HG02840 (cell line): ENCODE measurements around the gene CSF2.
A peak's percentile ranks its signal among the peaks of the same experiment; 100 is the strongest.

ENCODE experiments used
- ATAC-seq: cut with Tn5 transposase; IDR thresholded peaks from one replicate; pipeline ENCODE4 v1.9.1; 2021; ENCODE audit warnings: mild to moderate bottlenecking, moderate library complexity, moderate number of reproducible peaks; ENCODE audit not compliant: unreplicated experiment, low FRiP score

The CSF2 gene

DNA sequence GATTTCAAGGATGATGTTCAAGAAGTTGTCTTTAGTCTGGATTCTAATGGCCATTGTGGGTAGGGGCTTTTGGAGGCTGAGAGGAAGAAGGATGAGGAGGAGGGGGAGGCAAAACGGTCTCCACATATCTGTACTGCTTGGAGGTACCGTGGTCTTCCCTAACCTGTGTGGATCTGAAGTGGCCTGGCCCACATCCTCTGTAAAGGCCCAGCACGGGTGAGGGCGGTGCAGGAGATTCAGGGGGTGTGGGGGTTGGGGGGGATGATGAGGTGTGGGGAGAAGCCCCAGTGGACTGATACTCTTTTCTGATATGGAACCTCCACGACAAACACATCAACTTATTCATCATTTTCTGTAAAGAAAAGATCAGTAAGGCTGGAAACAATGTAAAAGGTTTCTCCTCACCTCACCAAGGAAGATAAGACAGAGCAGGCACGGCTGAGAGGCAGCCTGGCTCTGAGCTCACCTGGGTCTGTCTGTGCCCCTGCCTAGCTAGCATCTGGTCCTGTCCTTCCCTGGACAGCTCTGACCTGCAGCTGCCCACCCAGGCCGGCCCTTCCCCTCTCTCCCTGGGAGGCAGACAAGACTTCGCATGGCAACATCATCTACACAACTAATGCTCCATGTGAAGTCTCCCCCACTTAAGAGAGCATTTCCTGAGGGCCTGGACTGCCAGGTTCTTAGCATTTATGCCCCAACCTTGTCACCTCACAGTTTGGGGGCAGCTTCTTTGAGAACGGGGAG lies 18.7 kb upstream of the CSF2 start:
- ATAC-seq: no peak

DNA sequence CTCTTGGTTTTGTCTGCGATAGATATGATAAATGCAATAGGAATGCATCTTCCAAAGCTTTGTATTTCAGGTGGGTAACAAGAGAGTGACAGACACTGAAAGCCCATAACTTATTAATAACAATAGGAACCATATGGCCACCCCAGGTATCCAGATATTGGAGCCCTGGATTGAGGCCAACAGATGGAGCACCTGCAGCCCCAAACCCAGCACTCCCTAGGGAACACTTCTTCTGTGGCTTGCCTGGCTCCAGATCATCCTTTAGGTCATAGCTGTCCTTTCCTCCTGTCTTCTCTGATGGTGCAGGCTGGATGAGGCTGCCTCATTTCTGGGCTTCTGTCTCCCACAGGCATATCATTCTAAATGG lies 18.2 kb upstream of the CSF2 start:
- no peak for ATAC-seq

DNA sequence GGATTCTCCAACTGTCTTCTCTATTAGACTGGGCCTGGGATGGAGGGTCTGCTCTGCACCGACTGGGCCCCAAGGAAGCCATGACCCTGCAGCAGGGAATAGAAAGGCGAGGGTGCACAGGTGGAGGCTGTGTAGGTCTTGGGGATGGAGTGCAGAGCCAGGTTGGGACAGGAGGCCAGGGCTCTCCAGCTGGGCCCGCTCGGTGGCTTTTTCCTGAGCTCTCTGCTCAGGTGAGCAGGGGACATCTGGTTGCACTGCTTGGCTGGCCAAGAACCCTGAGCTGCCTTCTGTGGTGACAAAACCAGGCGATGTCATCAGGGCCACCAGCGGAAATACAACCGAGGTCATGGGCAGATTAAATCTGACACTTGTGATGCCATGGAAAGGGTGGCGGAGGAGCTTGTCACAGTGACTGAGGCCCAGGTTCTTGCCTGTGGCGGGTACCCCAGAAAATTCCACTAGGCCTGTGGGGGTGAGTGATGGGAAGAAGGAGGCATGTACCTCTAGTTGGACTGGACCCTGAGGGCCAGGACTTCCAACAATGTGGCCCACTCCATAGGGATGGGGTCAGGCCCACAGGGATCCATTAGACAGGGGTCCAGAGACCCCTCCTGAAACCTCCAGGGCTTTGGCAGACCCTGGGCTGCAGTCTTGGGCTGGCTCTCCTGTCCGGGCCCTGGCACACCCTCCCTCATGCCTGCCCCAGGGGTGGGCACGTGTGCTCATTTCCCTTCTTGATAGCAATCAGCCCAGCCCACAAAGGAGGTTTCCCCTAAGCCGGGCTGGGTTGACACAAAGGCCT lies 17.6 kb upstream of the CSF2 start:
- ATAC-seq: no peak

DNA sequence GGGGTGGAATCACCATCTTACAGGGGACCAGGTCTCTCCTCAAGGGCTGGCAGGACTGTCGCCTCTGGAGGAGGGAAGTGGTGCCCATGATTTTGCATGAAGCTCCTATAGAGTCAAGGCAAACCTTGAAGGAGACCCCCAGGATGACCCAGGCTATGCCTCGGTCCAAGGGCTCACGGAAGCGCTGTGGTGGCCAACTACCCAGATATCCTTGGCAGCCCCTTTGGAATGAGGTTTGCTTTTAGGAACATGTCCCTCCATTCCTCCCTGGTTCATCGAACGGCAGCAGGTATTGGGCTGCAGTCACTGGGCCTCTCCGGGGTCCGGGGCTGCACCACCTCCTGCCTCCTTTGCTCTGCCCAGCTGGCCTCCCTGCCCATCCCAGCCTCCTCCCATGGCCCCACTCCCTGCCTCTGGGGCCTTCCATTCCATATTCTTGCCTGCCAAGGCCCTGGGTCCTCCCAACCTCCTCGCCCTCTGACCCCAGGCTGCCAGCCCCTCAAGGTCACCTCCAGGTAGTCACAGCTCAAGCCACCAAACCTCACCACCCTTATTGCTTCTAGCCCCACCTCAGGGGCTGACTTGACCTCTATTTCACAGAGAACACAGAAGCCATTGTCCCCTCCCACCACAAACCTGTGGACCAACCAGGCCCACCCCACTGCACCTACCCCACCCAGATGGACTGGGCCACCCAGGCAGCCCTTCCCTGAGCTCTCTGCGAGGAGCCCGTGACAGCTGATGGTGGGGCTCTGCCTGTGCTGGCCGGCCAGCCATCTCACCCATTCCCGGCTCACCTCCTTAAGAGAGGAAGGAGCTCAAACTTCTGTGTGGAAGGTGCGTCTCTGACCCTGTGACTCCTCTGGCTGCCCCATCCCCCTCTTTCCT lies 16.7 kb upstream of the CSF2 start:
- no peak for ATAC-seq

- ATAC-seq: no peak
These were observed 15.9 kb upstream of the CSF2 start for GRCh38 chr5:132057498-132058255.

GRCh38 chr5:132058646-132059042 lies 14.9 kb upstream of the CSF2 start:
- ATAC-seq: no peak

GRCh38 chr5:132059043-132059695 lies 14.4 kb upstream of the CSF2 start:
- ATAC-seq: no peak

- no peak for ATAC-seq
These were observed 13.7 kb upstream of the CSF2 start for GRCh38 chr5:132059696-132060500.

DNA sequence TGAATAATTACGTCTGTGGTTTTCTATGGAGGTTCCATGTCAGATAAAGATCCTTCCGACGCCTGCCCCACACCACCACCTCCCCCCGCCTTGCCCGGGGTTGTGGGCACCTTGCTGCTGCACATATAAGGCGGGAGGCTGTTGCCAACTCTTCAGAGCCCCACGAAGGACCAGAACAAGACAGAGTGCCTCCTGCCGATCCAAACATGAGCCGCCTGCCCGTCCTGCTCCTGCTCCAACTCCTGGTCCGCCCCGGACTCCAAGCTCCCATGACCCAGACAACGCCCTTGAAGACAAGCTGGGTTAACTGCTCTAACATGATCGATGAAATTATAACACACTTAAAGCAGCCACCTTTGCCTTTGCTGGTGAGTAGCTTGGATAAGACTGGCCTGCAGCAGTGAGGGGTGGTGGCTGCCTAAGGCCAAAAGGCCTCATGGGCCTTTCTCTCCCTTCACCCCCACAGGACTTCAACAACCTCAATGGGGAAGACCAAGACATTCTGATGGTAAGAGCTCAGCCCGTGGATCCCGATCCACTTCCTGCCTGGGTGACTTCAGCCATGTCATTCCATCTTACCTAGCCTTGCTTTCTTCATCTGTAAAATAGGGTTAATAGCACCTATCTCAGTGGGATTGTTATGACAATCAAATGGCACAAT lies 13.0 kb upstream of the CSF2 start, which contains the start of gene IL3:
Gene IL3, plus strand, starts transcription at position 155 of the 661 bp plus-strand sequence. Its CDS starts 52 bp downstream, at position 207.
- ATAC-seq: no peak

GRCh38 chr5:132063090-132063911 lies 10.3 kb upstream of the CSF2 start:
- peak; percentile 51 for ATAC-seq

- no peak for ATAC-seq
These were observed 9.4 kb upstream of the CSF2 start for GRCh38 chr5:132064140-132064539.

GRCh38 chr5:132064738-132065331 lies 8.8 kb upstream of the CSF2 start:
- no peak for ATAC-seq

GRCh38 chr5:132065351-132065937 lies 8.1 kb upstream of the CSF2 start:
- ATAC-seq: no peak

GRCh38 chr5:132065951-132066701 lies 7.5 kb upstream of the CSF2 start:
- ATAC-seq: no peak

- ATAC-seq: no peak
These were observed 6.7 kb upstream of the CSF2 start for GRCh38 chr5:132066871-132067270.

DNA sequence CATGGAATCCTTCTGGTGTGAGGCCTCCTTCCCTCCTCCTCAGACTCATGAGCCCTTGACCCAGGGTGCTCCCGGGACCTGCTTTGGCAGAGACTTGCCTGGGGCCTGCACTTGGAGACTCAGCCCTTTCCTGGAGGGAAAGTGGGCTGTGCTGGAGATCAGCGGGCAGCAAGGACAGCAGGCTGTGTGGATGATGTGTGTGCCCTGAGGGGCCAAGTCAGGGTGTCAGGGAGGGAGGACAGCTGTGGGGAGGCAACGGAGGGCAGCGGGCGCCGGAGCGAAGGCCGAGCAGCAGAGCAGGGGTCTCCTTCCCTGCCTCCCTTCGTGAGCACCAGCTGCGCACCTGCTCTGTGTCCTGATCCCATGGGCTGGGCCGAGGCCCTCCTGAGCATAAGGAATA lies 6.1 kb upstream of the CSF2 start:
- no peak for ATAC-seq
